Activated B cell treated with CpG ODN at 0.5 μM for 24 hours (primary cell): ENCODE data around the gene WNT9A. TPM values are rescaled to one million over a fixed set of nuclear protein-coding genes. Genes with fewer than 3 reads are reported as not detected.

Experiments used
- ATAC-seq: fragments of 200-7000 bp; cut with Tn5 transposase; one replicate; pipeline ENCODE4 v1.10.0; 2021; ENCODE audit warnings: low read depth, mild to moderate bottlenecking, moderate library complexity
- CTCF ChIA-PET: fragments of 350-600 bp; sonication (Branson Sonifier 250); formaldehyde crosslinking; loops from one replicate; lab custom pipeline; 2021; ENCODE audit warnings: antibody characterized with exemption; lab: Charles Lee
- POLR2A ChIA-PET: fragments of 350-600 bp; sonication (Branson Sonifier 250); formaldehyde crosslinking; loops from one replicate; lab custom pipeline; 2021; ENCODE audit warnings: antibody characterized with exemption; lab: Charles Lee
- DNase-seq: peaks from one replicate; pipeline ENCODE4 v3.0.0; 2022
- H3K27ac Mint-ChIP-seq: one replicate; pipeline ENCODE4 v1.8.0; 2020; ENCODE audit warnings: mixed read lengths
- H3K27me3 Mint-ChIP-seq: one replicate; pipeline ENCODE4 v1.8.0; 2021; ENCODE audit warnings: mixed read lengths
- H3K36me3 Mint-ChIP-seq: one replicate; pipeline ENCODE4 v1.8.0; 2021; ENCODE audit warnings: low read depth, mixed read lengths
- H3K4me1 Mint-ChIP-seq: one replicate; pipeline ENCODE4 v1.8.0; 2021; ENCODE audit warnings: mixed read lengths
- H3K4me3 Mint-ChIP-seq: one replicate; pipeline ENCODE4 v1.8.0; 2020; ENCODE audit warnings: mild to moderate bottlenecking, mixed read lengths
- H3K9me3 Mint-ChIP-seq: one replicate; pipeline ENCODE4 v1.8.0; 2020; ENCODE audit warnings: mixed read lengths
- CTCF ChIP-seq: fragments of 200-600 bp; IDR thresholded peaks from one replicate; pipeline ENCODE4 v1.8.0; 2022; ENCODE audit warnings: antibody characterized with exemption, mild to moderate bottlenecking
- intact Hi-C: fragments of 100-400 bp; cut with micrococcal nuclease; formaldehyde crosslinking; loops from one replicate; pipeline ENCODE4 v1.15.1; 2024
- total RNA-seq: library from RNA; stranded (reverse); gene quantifications from 2 replicates; pipeline ENCODE4 v1.2.3, GENCODE V29; 2022

Gene WNT9A
- total RNA-seq, 1 donor from 2014 or later, result not detected

- ATAC-seq (no peak), DNase-seq (peak; percentile 12)
- POLR2A ChIA-PET, result no interaction called here
- TF ChIP-seq CTCF, result no peak
- Mint-ChIP-seq H3K4me1 (peaks cover 6% of the 10 kb centered on the region), H3K9me3 (no peaks in the 10 kb centered on the region), H3K27ac (no peak overlapping the region), H3K27me3 (peaks cover 12% of the 10 kb centered on the region), H3K36me3 (no peaks in the 10 kb centered on the region), H3K4me3 (no peak overlapping the region)
- CTCF ChIA-PET, result no interaction called here
- intact Hi-C loops, result no loop called here
These were observed 4.9 kb downstream of the WNT9A start for GRCh38 chr1:227942716-227943261.

- Mint-ChIP-seq H3K9me3 (no peaks in the 10 kb centered on the region), H3K27ac (no peak overlapping the region), H3K27me3 (peaks cover 14% of the 10 kb centered on the region), H3K36me3 (no peaks in the 10 kb centered on the region), H3K4me3 (no peak overlapping the region), H3K4me1 (peaks cover 3% of the 10 kb centered on the region)
- TF ChIP-seq CTCF, result no peak
- DNase-seq, result peak; percentile 6
- intact Hi-C loops, result no loop called here
- ChIA-PET CTCF (no interaction called here), POLR2A (no interaction called here)
- no peak for ATAC-seq
These were observed 5.6 kb downstream of the WNT9A start for GRCh38 chr1:227942021-227942715.

- Mint-ChIP-seq H3K4me1 (peaks cover 2% of the 10 kb centered on the region), H3K27ac (no peak overlapping the region), H3K36me3 (no peaks in the 10 kb centered on the region), H3K9me3 (no peaks in the 10 kb centered on the region), H3K27me3 (peaks cover 19% of the 10 kb centered on the region), H3K4me3 (no peak overlapping the region)
- ATAC-seq (no peak), DNase-seq (peak; percentile 5)
- no peak for TF ChIP-seq CTCF
- POLR2A ChIA-PET, result no interaction called here
- CTCF ChIA-PET, result no interaction called here
- intact Hi-C loops, result no loop called here
These were observed 6.2 kb downstream of the WNT9A start for GRCh38 chr1:227941509-227942020.

- no peak for TF ChIP-seq CTCF
- Mint-ChIP-seq H3K27ac (no peak overlapping the region), H3K9me3 (no peaks in the 10 kb centered on the region), H3K36me3 (no peaks in the 10 kb centered on the region), H3K4me3 (no peak overlapping the region), H3K4me1 (no peaks in the 10 kb centered on the region), H3K27me3 (peaks cover 17% of the 10 kb centered on the region)
- ATAC-seq (no peak), DNase-seq (peak; percentile 9)
- ChIA-PET POLR2A (no interaction called here), CTCF (no interaction called here)
- intact Hi-C loops, result no loop called here
These were observed 6.9 kb downstream of the WNT9A start for GRCh38 chr1:227940791-227941241.
